WTC11 (cell line): Measurements from ENCODE around the gene DTNB. TPM values are rescaled to one million over a fixed set of nuclear protein-coding genes. Genes with fewer than 3 reads are reported as not detected.

Source experiments
- ATAC-seq: fragments of 200-7000 bp; cut with Tn5 transposase; 2 replicates; pipeline ENCODE4 v1.10.0; 2021; ENCODE audit warnings: mild to moderate bottlenecking, moderate library complexity
- CTCF ChIA-PET: fragments of 300-600 bp; sonication (Branson Sonifier 250); formaldehyde crosslinking; loops from one replicate; lab custom pipeline; 2021; ENCODE audit warnings: antibody characterized with exemption; lab: Charles Lee
- POLR2A ChIA-PET: fragments of 350-600 bp; sonication (Branson Sonifier 250); formaldehyde crosslinking; loops from one replicate; lab custom pipeline; 2021; ENCODE audit warnings: antibody characterized with exemption; lab: Charles Lee
- DNase-seq: peaks from one replicate; pipeline ENCODE4 v3.0.0; 2021; ENCODE audit warnings: low spot score
- H3K27ac Mint-ChIP-seq: 2 replicates; pipeline ENCODE4 v1.8.0; 2021; ENCODE audit warnings: mixed read lengths
- H3K27me3 Mint-ChIP-seq: 2 replicates; pipeline ENCODE4 v1.8.0; 2021; ENCODE audit warnings: low read depth, mild to moderate bottlenecking, moderate library complexity, mixed read lengths
- H3K36me3 Mint-ChIP-seq: 2 replicates; pipeline ENCODE4 v1.8.0; 2021; ENCODE audit warnings: mixed read lengths
- H3K4me1 Mint-ChIP-seq: 2 replicates; pipeline ENCODE4 v1.8.0; 2022; ENCODE audit warnings: mixed read lengths
- H3K4me3 Mint-ChIP-seq: 2 replicates; pipeline ENCODE4 v1.8.0; 2021; ENCODE audit warnings: mild to moderate bottlenecking, moderate library complexity, mixed read lengths
- H3K9me3 Mint-ChIP-seq: 2 replicates; pipeline ENCODE4 v1.8.0; 2021; ENCODE audit warnings: mixed read lengths
- ATF1 ChIP-seq: sonication (generic); formaldehyde crosslinking; IDR thresholded peaks from 2 replicates; pipeline ENCODE4 v1.8.1; 2023; ENCODE audit warnings: mild to moderate bottlenecking, moderate library complexity, missing genetic modification reagents
- FOXK1 ChIP-seq: sonication (generic); formaldehyde crosslinking; IDR thresholded peaks from 2 replicates; pipeline ENCODE4 v1.8.0; 2022; ENCODE audit warnings: mild to moderate bottlenecking, moderate library complexity, missing genetic modification reagents
- JUN ChIP-seq: sonication (generic); formaldehyde crosslinking; IDR thresholded peaks from 2 replicates; pipeline ENCODE4 v1.8.0; 2023; ENCODE audit warnings: mild to moderate bottlenecking, missing genetic modification reagents
- NFYB ChIP-seq: sonication (generic); formaldehyde crosslinking; conservative IDR thresholded peaks from 2 replicates; pipeline ENCODE4 v1.8.0; 2022; ENCODE audit warnings: low read depth, missing genetic modification reagents
- SOX15 ChIP-seq: fragments of 250-450 bp; sonication (Bioruptor Pico); IDR thresholded peaks from 2 replicates; pipeline ENCODE4 v1.9.0; 2021; ENCODE audit warnings: mild to moderate bottlenecking
- SP1 ChIP-seq: sonication (generic); formaldehyde crosslinking; conservative IDR thresholded peaks from 2 replicates; pipeline ENCODE4 v1.8.1; 2022; ENCODE audit warnings: missing genetic modification reagents
- ZNF121 ChIP-seq: sonication (generic); formaldehyde crosslinking; IDR thresholded peaks from 2 replicates; pipeline ENCODE4 v1.8.0; 2023; ENCODE audit warnings: missing genetic modification reagents
- ZNF263 ChIP-seq: sonication (generic); formaldehyde crosslinking; IDR thresholded peaks from 2 replicates; pipeline ENCODE4 v1.8.1; 2022; ENCODE audit warnings: low read depth, mild to moderate bottlenecking, moderate library complexity, missing genetic modification reagents
- ZNF671 ChIP-seq: fragments of 250-450 bp; sonication (Bioruptor Pico); IDR thresholded peaks from 2 replicates; pipeline ENCODE4 v1.8.0; 2021; ENCODE audit warnings: mild to moderate bottlenecking
- total RNA-seq: library from RNA; stranded (reverse); gene quantifications from 3 replicates; pipeline ENCODE4 v1.2.3, GENCODE V29; 2021
- TF ChIP-seq, protein P1 (sequence below): fragments of 250-450 bp; sonication (Bioruptor Pico); IDR thresholded peaks from 2 replicates; pipeline ENCODE4 v1.9.0; 2021; ENCODE audit warnings: mild to moderate bottlenecking
- TF ChIP-seq, protein P2 (sequence below): sonication (generic); formaldehyde crosslinking; IDR thresholded peaks from 2 replicates; pipeline ENCODE4 v1.8.0; 2023; ENCODE audit warnings: missing genetic modification reagents
- TF ChIP-seq, protein P3 (sequence below): sonication (generic); formaldehyde crosslinking; IDR thresholded peaks from 2 replicates; pipeline ENCODE4 v1.8.0; 2022; ENCODE audit warnings: mild to moderate bottlenecking, missing genetic modification reagents
- TF ChIP-seq, protein P4 (sequence below): fragments of 250-450 bp; sonication (Bioruptor Pico); IDR thresholded peaks from 2 replicates; pipeline ENCODE4 v1.9.0; 2021; ENCODE audit warnings: moderate library complexity, mild to moderate bottlenecking, inconsistent platforms, borderline replicate concordance
- TF ChIP-seq, protein P5 (sequence below): sonication (generic); formaldehyde crosslinking; IDR thresholded peaks from 2 replicates; pipeline ENCODE4 v1.8.1; 2023; ENCODE audit warnings: mild to moderate bottlenecking, moderate library complexity, missing genetic modification reagents
- TF ChIP-seq, protein P6 (sequence below): sonication (generic); formaldehyde crosslinking; IDR thresholded peaks from 2 replicates; pipeline ENCODE4 v1.8.0; 2022; ENCODE audit warnings: mild to moderate bottlenecking, missing genetic modification reagents
- TF ChIP-seq, protein P7 (sequence below): sonication (generic); formaldehyde crosslinking; IDR thresholded peaks from 2 replicates; pipeline ENCODE4 v1.8.0; 2022; ENCODE audit warnings: mild to moderate bottlenecking, missing genetic modification reagents
- TF ChIP-seq, protein P8 (sequence below): sonication (generic); formaldehyde crosslinking; IDR thresholded peaks from 2 replicates; pipeline ENCODE4 v1.8.1; 2023; ENCODE audit warnings: mild to moderate bottlenecking, missing genetic modification reagents, moderate library complexity

The DTNB gene
- total RNA-seq, 1 experiment from 2014 or later, result 39.9 TPM

DNA sequence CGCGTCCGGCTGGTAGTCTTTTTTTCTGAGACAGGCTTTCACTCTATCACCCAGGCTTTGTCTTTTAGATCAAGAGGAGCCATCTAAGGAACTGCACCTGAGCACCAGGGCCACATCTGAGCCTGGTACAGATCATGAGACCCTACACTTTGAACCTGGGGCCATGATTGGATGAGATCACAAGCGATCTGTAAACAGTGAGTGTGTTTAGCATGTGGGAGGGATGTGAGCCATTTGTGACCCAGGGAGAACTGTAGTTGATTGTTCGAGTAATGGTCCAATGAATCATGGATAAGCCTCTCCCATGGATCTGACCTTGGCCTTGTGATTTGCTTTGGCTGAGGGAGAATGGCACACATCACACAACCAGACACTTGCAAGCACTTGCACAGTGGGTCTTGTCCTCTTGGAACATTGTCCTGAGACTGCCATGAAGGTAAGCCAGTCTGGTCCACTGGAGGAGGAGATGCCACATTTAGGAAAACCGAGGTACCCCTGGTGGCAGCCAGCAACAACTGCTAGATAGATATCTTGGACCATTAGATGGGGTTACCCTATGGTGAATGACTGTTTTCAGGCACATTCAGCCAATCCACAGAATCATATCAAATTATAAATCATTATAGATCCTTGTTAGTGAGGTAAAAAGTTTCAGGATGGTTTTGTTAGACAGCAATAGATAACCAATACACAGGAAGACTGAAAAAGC, 19.5 kb upstream of the DTNB start:
- TF ChIP-seq, protein P1, sequence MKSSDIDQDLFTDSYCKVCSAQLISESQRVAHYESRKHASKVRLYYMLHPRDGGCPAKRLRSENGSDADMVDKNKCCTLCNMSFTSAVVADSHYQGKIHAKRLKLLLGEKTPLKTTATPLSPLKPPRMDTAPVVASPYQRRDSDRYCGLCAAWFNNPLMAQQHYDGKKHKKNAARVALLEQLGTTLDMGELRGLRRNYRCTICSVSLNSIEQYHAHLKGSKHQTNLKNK (CRISPR knock-in tag), result no peak
- no peak for TF ChIP-seq ZNF263 (CRISPR knock-in tag)
- TF ChIP-seq, protein P2, sequence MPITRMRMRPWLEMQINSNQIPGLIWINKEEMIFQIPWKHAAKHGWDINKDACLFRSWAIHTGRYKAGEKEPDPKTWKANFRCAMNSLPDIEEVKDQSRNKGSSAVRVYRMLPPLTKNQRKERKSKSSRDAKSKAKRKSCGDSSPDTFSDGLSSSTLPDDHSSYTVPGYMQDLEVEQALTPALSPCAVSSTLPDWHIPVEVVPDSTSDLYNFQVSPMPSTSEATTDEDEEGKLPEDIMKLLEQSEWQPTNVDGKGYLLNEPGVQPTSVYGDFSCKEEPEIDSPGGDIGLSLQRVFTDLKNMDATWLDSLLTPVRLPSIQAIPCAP, result no peak
- no peak for TF ChIP-seq SP1
- TF ChIP-seq JUN, result no peak
- no peak for TF ChIP-seq ZNF121 (CRISPR knock-in tag)
- TF ChIP-seq, protein P3, sequence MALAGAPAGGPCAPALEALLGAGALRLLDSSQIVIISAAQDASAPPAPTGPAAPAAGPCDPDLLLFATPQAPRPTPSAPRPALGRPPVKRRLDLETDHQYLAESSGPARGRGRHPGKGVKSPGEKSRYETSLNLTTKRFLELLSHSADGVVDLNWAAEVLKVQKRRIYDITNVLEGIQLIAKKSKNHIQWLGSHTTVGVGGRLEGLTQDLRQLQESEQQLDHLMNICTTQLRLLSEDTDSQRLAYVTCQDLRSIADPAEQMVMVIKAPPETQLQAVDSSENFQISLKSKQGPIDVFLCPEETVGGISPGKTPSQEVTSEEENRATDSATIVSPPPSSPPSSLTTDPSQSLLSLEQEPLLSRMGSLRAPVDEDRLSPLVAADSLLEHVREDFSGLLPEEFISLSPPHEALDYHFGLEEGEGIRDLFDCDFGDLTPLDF (CRISPR knock-in tag), result no peak
- TF ChIP-seq ATF1, result no peak
- TF ChIP-seq ZNF671 (CRISPR knock-in tag), result no peak
- TF ChIP-seq, protein P4, sequence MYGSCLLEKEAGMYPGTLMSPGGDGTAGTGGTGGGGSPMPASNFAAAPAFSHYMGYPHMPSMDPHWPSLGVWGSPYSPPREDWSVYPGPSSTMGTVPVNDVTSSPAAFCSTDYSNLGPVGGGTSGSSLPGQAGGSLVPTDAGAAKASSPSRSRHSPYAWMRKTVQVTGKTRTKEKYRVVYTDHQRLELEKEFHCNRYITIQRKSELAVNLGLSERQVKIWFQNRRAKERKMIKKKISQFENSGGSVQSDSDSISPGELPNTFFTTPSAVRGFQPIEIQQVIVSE (CRISPR knock-in tag), result no peak
- TF ChIP-seq, protein P5, sequence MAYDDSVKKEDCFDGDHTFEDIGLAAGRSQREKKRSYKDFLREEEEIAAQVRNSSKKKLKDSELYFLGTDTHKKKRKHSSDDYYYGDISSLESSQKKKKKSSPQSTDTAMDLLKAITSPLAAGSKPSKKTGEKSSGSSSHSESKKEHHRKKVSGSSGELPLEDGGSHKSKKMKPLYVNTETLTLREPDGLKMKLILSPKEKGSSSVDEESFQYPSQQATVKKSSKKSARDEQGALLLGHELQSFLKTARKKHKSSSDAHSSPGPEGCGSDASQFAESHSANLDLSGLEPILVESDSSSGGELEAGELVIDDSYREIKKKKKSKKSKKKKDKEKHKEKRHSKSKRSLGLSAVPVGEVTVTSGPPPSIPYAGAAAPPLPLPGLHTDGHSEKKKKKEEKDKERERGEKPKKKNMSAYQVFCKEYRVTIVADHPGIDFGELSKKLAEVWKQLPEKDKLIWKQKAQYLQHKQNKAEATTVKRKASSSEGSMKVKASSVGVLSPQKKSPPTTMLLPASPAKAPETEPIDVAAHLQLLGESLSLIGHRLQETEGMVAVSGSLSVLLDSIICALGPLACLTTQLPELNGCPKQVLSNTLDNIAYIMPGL, result no peak
- no peak for TF ChIP-seq FOXK1
- Mint-ChIP-seq H3K27me3 (no peaks in the 10 kb centered on the region; the same call in 1 of the 2 replicates), H3K4me3 (no peak overlapping the region), H3K9me3 (no peaks in the 10 kb centered on the region), H3K36me3 (no peaks in the 10 kb centered on the region), H3K27ac (no peak overlapping the region), H3K4me1 (no peaks in the 10 kb centered on the region)
- DNase-seq (no peak), ATAC-seq (peak; percentile 39)
- ChIA-PET POLR2A (interaction anchor here (0.7 kb wide), 1 partner anchor 43 kb away, joined by 6 read pairs; no protein-coding TSS in a partner anchor), CTCF (interaction anchor here (0.6 to 2.5 kb wide), 3 partner anchors 7 to 305 kb away, joined by 4 to 12 read pairs (median 6); no protein-coding TSS in a partner anchor)

DNA sequence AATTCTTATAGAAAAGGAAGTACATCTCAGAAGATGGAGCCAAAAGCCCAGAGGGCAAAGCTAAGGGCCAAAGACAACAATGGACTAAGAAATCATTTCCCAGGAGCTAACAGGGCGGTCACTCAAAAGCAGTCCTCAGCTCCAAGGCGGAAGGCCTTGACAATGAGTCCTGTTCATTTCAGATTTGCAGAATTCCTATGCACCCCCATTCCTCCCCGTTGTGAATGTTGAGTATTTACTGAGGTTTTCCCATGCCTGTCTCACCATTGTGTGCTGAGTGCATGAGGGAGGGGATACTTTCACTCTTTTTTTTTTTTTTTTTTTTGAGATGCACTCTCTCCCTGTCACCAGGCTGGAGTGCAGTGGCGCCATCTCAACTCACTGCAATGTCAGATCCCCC, 18.8 kb upstream of the DTNB start:
- POLR2A ChIA-PET, result interaction anchor here (0.7 kb wide), 1 partner anchor 43 kb away, joined by 6 read pairs; no protein-coding TSS in a partner anchor
- TF ChIP-seq NFYB (CRISPR knock-in tag), result no peak
- no peak for TF ChIP-seq SOX15 (CRISPR knock-in tag)
- TF ChIP-seq, protein P6, sequence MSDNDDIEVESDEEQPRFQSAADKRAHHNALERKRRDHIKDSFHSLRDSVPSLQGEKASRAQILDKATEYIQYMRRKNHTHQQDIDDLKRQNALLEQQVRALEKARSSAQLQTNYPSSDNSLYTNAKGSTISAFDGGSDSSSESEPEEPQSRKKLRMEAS, result no peak
- TF ChIP-seq, protein P7, sequence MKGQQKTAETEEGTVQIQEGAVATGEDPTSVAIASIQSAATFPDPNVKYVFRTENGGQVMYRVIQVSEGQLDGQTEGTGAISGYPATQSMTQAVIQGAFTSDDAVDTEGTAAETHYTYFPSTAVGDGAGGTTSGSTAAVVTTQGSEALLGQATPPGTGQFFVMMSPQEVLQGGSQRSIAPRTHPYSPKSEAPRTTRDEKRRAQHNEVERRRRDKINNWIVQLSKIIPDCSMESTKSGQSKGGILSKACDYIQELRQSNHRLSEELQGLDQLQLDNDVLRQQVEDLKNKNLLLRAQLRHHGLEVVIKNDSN (CRISPR knock-in tag), result no peak
- TF ChIP-seq, protein P8, sequence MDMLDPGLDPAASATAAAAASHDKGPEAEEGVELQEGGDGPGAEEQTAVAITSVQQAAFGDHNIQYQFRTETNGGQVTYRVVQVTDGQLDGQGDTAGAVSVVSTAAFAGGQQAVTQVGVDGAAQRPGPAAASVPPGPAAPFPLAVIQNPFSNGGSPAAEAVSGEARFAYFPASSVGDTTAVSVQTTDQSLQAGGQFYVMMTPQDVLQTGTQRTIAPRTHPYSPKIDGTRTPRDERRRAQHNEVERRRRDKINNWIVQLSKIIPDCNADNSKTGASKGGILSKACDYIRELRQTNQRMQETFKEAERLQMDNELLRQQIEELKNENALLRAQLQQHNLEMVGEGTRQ, result no peak
- no peak overlapping the region for H3K4me3 Mint-ChIP-seq
- DNase-seq (no peak), ATAC-seq (peak; percentile 61; the same call in 1 of the 2 replicates)
- H3K27me3 Mint-ChIP-seq, result no peaks in the 10 kb centered on the region; the same call in 1 of the 2 replicates
- no peaks in the 10 kb centered on the region for H3K4me1 Mint-ChIP-seq
- H3K27ac Mint-ChIP-seq, result no peak overlapping the region
- no peaks in the 10 kb centered on the region for H3K36me3 Mint-ChIP-seq
- CTCF ChIA-PET, result interaction anchor here (0.6 to 2.5 kb wide), 4 partner anchors 8 to 306 kb away, joined by 4 to 12 read pairs (median 8); no protein-coding TSS in a partner anchor
- H3K9me3 Mint-ChIP-seq, result no peaks in the 10 kb centered on the region
